Esophagus squamous epithelium (tissue), 4 donors: ENCODE data around the gene WDR54.

ENCODE experiments used
- CTCF ChIP-seq, 6 experiments: fragments of 450-650 bp in 4 of 6; fragments of 200-600 bp in 2 of 6; sonication (generic) in 2 of 6; IDR thresholded peaks; one replicate each; pipeline ENCODE4 v1.5.1; 2016 to 2019; ENCODE audit warnings: antibody characterized with exemption in 6 of 6, mild to moderate bottlenecking in 4 of 6, moderate library complexity in 4 of 6
- POLR2A ChIP-seq, 4 donors: fragments of 450-650 bp; IDR thresholded peaks; one replicate each; pipeline ENCODE4 v1.6.1; 2017; ENCODE audit warnings: antibody characterized with exemption in 4 of 4, mild to moderate bottlenecking in 4 of 4, moderate library complexity in 3 of 4

GRCh38 chr2:74417197-74417596, 4.3 kb upstream of the WDR54 start:
- TF ChIP-seq CTCF (IDR thresholded peaks at IDR 0.05), result no peak
- no peak for TF ChIP-seq POLR2A (IDR thresholded peaks at IDR 0.05)
